ENCODE results near the gene PPFIBP2. TPM values are rescaled to one million over a fixed set of nuclear protein-coding genes. Genes with fewer than 3 reads are reported as not detected.

Gene PPFIBP2
- total and polyA plus RNA-seq, 2 of the 13 experiments (the other 11 are each of a cell fraction or from before 2014, with no cell fraction given) = 15.0 to 52.5 TPM

DNA sequence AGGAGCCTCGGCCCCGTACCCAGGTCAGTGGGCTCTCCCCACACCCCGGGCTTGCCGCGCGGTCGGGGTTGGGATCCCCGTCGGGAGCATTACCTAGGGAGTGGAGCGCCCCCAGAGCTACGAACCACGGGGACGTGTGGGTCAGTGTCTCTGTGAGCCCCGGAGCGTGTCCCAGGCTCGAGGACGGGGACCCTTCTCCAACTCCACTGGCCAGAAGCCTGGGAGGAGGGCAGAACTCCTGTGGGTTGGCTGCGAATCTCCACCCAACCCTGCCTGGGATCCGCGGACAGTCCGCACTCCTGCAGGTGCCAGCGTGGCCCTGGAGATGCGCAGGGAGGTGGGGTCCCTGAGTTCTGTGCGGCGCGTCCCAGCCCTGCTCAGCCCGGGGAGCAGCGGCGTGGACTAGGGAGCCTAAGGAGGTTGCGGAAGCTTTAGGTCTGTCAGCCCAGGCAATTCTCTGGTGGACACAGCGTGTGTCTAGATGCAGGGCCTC is 346 bp downstream of the PPFIBP2 start (continued):
- TF ChIP-seq, protein P1, sequence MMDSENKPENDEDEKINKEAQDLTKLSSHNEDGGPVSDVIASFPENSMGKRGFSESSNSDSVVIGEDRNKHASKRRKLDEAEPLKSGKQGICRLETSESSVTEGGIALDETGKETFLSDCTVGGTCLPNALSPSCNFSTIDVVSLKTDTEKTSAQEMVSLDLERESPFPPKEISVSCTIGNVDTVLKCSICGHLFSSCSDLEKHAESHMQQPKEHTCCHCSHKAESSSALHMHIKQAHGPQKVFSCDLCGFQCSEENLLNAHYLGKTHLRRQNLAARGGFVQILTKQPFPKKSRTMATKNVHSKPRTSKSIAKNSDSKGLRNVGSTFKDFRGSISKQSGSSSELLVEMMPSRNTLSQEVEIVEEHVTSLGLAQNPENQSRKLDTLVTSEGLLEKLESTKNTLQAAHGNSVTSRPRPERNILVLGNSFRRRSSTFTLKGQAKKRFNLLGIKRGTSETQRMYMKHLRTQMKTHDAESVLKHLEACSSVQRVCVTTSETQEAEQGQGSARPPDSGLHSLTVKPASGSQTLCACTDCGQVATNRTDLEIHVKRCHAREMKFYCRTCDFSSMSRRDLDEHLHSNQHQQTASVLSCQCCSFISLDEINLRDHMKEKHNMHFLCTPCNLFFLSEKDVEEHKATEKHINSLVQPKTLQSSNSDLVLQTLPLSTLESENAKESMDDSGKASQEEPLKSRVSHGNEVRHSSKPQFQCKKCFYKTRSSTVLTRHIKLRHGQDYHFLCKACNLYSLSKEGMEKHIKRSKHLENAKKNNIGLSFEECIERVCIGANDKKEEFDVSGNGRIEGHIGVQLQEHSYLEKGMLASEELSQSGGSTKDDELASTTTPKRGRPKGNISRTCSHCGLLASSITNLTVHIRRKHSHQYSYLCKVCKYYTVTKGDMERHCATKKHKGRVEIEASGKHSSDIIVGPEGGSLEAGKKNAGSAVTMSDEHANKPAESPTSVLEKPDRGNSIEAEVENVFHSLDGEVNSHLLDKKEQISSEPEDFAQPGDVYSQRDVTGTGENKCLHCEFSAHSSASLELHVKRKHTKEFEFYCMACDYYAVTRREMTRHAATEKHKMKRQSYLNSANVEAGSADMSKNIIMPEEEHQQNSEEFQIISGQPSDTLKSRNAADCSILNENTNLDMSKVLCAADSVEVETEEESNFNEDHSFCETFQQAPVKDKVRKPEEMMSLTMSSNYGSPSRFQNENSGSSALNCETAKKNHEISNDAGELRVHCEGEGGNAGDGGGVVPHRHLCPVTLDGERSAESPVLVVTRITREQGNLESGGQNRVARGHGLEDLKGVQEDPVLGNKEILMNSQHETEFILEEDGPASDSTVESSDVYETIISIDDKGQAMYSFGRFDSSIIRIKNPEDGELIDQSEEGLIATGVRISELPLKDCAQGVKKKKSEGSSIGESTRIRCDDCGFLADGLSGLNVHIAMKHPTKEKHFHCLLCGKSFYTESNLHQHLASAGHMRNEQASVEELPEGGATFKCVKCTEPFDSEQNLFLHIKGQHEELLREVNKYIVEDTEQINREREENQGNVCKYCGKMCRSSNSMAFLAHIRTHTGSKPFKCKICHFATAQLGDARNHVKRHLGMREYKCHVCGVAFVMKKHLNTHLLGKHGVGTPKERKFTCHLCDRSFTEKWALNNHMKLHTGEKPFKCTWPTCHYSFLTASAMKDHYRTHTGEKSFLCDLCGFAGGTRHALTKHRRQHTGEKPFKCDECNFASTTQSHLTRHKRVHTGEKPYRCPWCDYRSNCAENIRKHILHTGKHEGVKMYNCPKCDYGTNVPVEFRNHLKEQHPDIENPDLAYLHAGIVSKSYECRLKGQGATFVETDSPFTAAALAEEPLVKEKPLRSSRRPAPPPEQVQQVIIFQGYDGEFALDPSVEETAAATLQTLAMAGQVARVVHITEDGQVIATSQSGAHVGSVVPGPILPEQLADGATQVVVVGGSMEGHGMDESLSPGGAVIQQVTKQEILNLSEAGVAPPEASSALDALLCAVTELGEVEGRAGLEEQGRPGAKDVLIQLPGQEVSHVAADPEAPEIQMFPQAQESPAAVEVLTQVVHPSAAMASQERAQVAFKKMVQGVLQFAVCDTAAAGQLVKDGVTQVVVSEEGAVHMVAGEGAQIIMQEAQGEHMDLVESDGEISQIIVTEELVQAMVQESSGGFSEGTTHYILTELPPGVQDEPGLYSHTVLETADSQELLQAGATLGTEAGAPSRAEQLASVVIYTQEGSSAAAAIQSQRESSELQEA (CRISPR knock-in tag; IDR thresholded peaks at IDR 0.05; ENCODE audit: not compliant biosample characterization) = peak; percentile 37
- TF ChIP-seq ZNF552 (CRISPR knock-in tag; IDR thresholded peaks at IDR 0.05; ENCODE audit: borderline replicate concordance) = no peak
- TF ChIP-seq SALL2 (CRISPR knock-in tag; IDR thresholded peaks at IDR 0.05) = no peak
- TF ChIP-seq, protein P2, sequence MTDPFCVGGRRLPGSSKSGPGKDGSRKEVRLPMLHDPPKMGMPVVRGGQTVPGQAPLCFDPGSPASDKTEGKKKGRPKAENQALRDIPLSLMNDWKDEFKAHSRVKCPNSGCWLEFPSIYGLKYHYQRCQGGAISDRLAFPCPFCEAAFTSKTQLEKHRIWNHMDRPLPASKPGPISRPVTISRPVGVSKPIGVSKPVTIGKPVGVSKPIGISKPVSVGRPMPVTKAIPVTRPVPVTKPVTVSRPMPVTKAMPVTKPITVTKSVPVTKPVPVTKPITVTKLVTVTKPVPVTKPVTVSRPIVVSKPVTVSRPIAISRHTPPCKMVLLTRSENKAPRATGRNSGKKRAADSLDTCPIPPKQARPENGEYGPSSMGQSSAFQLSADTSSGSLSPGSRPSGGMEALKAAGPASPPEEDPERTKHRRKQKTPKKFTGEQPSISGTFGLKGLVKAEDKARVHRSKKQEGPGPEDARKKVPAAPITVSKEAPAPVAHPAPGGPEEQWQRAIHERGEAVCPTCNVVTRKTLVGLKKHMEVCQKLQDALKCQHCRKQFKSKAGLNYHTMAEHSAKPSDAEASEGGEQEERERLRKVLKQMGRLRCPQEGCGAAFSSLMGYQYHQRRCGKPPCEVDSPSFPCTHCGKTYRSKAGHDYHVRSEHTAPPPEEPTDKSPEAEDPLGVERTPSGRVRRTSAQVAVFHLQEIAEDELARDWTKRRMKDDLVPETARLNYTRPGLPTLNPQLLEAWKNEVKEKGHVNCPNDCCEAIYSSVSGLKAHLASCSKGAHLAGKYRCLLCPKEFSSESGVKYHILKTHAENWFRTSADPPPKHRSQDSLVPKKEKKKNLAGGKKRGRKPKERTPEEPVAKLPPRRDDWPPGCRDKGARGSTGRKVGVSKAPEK (CRISPR knock-in tag; IDR thresholded peaks at IDR 0.05; ENCODE audit: borderline replicate concordance) = no peak
- TF ChIP-seq, protein P3, sequence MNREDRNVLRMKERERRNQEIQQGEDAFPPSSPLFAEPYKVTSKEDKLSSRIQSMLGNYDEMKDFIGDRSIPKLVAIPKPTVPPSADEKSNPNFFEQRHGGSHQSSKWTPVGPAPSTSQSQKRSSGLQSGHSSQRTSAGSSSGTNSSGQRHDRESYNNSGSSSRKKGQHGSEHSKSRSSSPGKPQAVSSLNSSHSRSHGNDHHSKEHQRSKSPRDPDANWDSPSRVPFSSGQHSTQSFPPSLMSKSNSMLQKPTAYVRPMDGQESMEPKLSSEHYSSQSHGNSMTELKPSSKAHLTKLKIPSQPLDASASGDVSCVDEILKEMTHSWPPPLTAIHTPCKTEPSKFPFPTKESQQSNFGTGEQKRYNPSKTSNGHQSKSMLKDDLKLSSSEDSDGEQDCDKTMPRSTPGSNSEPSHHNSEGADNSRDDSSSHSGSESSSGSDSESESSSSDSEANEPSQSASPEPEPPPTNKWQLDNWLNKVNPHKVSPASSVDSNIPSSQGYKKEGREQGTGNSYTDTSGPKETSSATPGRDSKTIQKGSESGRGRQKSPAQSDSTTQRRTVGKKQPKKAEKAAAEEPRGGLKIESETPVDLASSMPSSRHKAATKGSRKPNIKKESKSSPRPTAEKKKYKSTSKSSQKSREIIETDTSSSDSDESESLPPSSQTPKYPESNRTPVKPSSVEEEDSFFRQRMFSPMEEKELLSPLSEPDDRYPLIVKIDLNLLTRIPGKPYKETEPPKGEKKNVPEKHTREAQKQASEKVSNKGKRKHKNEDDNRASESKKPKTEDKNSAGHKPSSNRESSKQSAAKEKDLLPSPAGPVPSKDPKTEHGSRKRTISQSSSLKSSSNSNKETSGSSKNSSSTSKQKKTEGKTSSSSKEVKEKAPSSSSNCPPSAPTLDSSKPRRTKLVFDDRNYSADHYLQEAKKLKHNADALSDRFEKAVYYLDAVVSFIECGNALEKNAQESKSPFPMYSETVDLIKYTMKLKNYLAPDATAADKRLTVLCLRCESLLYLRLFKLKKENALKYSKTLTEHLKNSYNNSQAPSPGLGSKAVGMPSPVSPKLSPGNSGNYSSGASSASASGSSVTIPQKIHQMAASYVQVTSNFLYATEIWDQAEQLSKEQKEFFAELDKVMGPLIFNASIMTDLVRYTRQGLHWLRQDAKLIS (CRISPR knock-in tag; IDR thresholded peaks at IDR 0.05) = no peak
- no peak for TF ChIP-seq ZNF441 (CRISPR knock-in tag; IDR thresholded peaks at IDR 0.05; ENCODE audit: borderline replicate concordance)
- no peak for TF ChIP-seq ZNF34 (CRISPR knock-in tag; IDR thresholded peaks at IDR 0.05; ENCODE audit: borderline replicate concordance)
- TF ChIP-seq YEATS2 (CRISPR knock-in tag; IDR thresholded peaks at IDR 0.05; ENCODE audit: borderline replicate concordance) = no peak
- 0 out of 2 replicates have a peak, but pooled peaks have one; percentile 12 for TF ChIP-seq ZNF234 (CRISPR knock-in tag; conservative IDR thresholded peaks at IDR 0.05)
- TF ChIP-seq, protein P4, sequence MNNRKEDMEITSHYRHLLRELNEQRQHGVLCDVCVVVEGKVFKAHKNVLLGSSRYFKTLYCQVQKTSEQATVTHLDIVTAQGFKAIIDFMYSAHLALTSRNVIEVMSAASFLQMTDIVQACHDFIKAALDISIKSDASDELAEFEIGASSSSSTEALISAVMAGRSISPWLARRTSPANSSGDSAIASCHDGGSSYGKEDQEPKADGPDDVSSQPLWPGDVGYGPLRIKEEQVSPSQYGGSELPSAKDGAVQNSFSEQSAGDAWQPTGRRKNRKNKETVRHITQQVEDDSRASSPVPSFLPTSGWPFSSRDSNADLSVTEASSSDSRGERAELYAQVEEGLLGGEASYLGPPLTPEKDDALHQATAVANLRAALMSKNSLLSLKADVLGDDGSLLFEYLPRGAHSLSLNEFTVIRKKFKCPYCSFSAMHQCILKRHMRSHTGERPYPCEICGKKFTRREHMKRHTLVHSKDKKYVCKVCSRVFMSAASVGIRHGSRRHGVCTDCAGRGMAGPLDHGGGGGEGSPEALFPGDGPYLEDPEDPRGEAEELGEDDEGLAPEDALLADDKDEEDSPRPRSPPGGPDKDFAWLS (CRISPR knock-in tag; IDR thresholded peaks at IDR 0.05; ENCODE audit: borderline replicate concordance) = no peak
- TF ChIP-seq SMARCE1 (IDR thresholded peaks at IDR 0.05; ENCODE audit: borderline replicate concordance) = no peak
- no peak for TF ChIP-seq PITX1 (CRISPR knock-in tag; IDR thresholded peaks at IDR 0.05)
